Gastrocnemius medialis (tissue), 4 donors: ENCODE measurements around the gene PDZRN3.

Experiments
- POLR2A ChIP-seq, 2 donors: fragments of 450-650 bp; IDR thresholded peaks; one replicate each; pipeline ENCODE4 v1.6.1; 2017; ENCODE audit warnings: antibody characterized with exemption in 2 of 2, mild to moderate bottlenecking in 2 of 2, moderate library complexity in 2 of 2
- TF ChIP-seq, protein P1 (sequence below), 5 experiments: fragments of 450-650 bp in 3 of 5; fragments of 200-600 bp in 2 of 5; sonication (generic) in 2 of 5; IDR thresholded peaks in 4 of 5; conservative IDR thresholded peaks in 1 of 5; 1 replicate in 4 of 5; 2 replicates in 1 of 5; pipeline ENCODE4 v1.5.1; 2016 to 2019; ENCODE audit warnings: antibody characterized with exemption in 5 of 5, mild to moderate bottlenecking in 3 of 5, moderate library complexity in 3 of 5

GRCh38 chr3:73426606-73427005 is 198.1 kb downstream of the PDZRN3 start:
- TF ChIP-seq, protein P1, sequence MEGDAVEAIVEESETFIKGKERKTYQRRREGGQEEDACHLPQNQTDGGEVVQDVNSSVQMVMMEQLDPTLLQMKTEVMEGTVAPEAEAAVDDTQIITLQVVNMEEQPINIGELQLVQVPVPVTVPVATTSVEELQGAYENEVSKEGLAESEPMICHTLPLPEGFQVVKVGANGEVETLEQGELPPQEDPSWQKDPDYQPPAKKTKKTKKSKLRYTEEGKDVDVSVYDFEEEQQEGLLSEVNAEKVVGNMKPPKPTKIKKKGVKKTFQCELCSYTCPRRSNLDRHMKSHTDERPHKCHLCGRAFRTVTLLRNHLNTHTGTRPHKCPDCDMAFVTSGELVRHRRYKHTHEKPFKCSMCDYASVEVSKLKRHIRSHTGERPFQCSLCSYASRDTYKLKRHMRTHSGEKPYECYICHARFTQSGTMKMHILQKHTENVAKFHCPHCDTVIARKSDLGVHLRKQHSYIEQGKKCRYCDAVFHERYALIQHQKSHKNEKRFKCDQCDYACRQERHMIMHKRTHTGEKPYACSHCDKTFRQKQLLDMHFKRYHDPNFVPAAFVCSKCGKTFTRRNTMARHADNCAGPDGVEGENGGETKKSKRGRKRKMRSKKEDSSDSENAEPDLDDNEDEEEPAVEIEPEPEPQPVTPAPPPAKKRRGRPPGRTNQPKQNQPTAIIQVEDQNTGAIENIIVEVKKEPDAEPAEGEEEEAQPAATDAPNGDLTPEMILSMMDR (IDR thresholded peaks at IDR 0.05 in 4 of 5, conservative IDR thresholded peaks at IDR 0.05 in 1 of 5) = no peak
- no peak for TF ChIP-seq POLR2A (IDR thresholded peaks at IDR 0.05)
